ENCODE results near the gene ITGB2.
A peak's percentile ranks its signal among the peaks of the same experiment; 100 is the strongest.

ITGB2 gene

GRCh38 chr21:44955141-44955797, 34.6 kb upstream of the ITGB2 start:
- DNase-seq (ENCODE audit: low read depth) = no peak

DNA sequence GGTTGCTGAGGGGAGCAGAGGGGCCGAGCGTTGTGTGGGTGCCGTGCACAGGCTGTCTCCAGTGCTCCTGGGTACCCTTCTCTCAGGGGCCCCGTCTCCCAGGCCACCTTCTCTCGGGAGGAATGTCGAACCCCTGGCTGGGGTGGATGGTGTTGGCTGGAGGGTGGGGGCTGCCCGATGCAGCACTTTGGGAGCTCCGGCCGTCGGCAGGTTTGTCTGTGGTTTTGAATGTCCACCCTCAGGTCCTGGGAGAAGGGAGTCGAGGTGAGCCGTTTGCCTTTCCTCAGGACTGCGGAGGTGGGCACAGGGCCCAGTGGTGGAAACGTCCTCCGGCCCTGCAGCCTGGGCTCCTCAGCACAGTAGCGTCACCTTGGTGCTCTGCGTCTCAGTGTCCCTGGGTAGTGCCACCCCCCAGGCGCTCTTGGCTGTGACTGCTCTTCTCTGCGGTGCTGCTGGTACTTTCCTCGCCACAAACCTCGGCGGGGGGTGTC, 33.6 kb upstream of the ITGB2 start:
- DNase-seq (ENCODE audit: low read depth) = no peak

DNA sequence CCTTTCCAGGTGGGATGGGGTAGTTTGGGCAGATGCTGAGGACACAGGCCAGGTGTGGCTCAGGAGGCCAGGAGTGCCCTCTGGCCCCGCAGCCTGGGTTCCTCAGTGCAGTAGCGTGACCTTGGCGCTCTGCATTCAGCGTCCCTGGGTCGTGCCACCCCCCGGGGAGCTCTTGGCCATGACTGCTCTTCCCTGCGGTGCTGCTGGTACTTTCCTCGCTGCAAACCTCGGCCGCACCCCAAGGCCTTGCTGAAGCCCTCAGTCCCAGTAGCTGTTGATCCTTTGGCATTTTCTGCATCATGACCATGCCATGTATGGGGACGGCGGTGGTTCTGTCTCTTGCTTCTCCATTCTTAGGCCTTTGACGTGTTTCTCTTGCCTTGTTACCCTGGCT, 32.9 kb upstream of the ITGB2 start:
- no peak for DNase-seq (ENCODE audit: low read depth)

DNA sequence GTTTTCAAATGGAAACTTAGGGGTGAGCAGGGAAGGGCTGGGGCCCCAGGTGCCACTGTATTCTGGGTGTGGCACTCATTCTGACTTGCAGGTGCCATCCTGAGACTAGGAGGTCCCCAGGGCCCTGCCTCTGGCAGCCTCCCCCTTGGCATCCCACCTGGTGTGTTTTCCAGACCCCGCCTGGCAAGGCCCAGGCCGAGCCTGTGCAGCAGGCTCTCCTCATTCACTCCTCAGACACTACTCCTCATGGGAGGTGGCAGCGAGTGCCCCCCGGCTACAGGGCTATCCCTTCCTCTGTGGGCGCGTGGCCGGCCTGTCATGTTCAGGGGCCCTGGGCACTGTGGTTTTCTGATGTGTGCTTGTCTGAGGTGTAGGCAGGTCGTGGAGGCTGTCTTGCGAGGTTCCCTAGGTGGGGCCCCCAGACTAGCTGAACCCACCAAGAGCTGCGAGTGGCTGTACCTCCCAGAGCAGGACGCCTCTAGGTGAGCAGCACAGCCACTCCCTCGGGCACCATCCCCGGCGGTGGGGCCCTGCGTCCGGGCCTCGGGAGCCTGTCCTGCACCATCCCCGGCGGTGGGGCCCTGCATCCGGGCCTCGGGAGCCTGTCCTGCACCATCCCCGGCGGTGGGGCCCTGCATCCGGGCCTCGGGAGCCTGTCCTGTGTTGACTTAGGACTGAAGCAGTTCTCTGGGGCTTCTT, 32.4 kb upstream of the ITGB2 start:
- no peak for DNase-seq (ENCODE audit: low read depth)

DNA sequence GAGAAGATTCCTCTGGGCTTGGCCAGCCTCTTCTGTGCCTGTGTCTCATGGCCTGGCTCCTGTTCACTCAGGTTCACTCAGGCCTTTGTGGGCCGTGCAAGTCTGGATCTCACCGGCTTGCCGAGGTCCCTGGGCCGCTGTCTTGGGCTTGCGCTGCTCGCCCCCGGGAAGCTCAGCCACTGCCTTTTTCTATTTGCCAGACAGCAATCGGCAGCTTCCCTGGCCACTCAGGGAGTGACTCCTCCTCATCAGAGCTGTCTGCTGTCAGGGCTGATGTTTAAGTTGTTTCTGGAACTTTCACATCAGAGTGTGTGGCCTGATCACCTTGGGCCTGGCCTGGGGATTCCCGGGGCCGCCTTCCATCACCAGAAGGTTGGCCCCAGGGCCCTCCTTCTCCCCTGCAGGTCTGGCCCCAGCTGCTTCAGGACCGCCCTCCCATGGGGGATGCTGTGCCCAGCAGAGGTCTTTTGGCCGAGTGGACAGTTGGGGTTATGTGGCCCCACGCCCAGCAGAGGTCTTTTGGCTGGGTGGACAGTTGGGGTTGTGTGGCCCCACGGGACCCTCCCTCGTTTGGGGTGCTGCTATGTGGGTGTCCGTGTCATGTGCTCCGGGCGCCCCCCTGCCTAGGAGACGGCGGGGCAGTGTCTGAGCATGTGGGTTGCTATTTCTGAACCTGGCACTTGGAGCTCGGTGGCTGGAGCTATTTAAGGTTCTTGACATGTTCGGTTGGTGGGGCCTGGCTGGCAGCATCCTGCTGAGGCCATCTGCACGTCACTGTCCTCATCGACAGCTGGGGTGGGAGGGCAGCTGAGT, 31.6 kb upstream of the ITGB2 start:
- no peak for DNase-seq (ENCODE audit: low read depth)

DNA sequence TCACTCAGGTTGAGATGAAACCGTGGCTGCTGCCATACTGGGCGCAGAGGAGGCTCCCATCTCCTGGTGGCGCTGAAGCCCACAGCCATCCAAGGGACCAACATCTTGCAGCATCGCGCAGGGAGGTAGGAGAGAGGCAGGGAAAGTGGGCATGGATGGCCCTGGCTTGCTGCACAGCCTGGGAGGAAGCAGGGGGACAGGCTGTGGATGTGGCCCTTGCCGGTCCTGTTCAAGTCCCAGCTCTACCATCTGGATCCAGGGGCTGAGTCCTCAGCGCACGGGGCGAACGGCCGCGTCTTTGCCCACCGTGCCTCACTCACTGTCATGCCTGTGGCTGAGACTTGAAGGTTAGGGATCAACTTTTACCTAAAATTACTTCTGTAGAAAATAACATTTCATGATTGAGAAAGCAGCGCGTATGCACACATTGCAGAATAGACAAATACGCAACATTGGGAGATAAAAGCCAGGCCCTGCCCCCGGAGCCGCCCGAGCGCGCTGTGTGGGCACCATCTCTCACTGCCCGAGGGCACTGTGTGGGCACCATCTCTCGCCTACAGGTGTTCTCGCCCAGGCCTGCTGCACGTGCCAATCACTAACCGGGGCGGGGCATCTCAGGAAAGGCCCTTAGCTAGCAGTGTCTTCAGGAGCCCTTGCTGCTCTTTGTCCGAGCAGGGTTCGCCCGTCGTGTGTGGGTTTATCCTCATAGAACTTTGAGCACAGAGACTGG, 30.7 kb upstream of the ITGB2 start:
- DNase-seq (ENCODE audit: low read depth) = no peak

- no peak for DNase-seq (ENCODE audit: low read depth)
Observed at GRCh38 chr21:44950351-44950750, 29.7 kb upstream of the ITGB2 start.

DNA sequence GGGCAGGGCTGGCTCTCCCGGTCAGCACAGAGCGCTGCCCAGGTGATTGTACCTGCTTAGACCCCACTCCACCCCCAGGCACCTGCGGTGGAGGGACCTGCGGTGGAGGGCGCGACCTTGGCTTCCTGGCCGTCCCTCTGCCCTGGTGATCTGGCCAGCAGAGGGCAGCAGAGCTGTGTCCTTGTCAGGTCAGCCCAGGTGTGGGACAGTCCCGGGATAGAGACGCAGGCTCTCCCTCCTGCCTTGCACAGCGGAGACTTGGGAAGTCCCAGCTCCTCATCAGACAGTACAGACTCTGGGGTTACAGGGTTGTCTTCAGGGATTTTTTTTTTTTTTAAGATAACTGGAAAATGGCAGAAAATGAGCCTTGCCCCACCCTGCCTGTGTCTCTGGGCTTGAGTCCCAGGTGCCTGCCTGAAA, 29.1 kb upstream of the ITGB2 start:
- DNase-seq (ENCODE audit: low read depth) = peak; percentile 66

DNA sequence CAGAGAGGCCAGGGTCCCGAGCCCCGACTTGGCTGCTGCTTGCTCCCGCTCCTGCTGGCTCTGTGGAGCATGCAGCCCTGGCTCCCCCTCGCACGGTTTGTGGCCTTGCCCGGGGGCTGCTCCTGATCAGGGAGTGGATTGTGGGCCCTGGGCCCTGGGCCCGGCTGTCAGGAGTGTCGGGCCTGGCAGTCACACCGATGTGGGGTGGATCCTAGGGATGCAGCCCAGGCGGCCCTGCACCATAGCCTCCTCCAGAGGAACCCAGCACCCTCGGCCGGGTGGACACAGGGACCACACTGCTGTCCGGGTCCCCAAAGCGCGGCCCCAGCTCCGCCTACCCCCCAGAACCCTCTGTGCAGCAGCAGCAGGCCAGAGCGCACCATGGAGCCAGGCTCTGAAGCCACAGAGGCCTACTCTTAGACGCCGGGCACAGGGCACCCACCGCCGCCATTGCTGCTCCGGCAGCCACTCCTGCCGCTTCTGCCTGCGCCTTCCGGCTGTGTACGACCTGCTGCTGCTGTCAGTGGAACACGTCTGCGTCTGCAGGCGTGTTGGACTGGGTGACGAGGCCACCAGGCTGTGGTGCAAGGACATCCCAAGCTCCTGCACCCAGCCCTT, 28.6 kb upstream of the ITGB2 start:
- no peak for DNase-seq (ENCODE audit: low read depth)

GRCh38 chr21:44948426-44949120, 27.9 kb upstream of the ITGB2 start:
- no peak for DNase-seq (ENCODE audit: low read depth)

- no peak for DNase-seq (ENCODE audit: low read depth)
Observed at GRCh38 chr21:44947930-44948331, 27.2 kb upstream of the ITGB2 start.

DNA sequence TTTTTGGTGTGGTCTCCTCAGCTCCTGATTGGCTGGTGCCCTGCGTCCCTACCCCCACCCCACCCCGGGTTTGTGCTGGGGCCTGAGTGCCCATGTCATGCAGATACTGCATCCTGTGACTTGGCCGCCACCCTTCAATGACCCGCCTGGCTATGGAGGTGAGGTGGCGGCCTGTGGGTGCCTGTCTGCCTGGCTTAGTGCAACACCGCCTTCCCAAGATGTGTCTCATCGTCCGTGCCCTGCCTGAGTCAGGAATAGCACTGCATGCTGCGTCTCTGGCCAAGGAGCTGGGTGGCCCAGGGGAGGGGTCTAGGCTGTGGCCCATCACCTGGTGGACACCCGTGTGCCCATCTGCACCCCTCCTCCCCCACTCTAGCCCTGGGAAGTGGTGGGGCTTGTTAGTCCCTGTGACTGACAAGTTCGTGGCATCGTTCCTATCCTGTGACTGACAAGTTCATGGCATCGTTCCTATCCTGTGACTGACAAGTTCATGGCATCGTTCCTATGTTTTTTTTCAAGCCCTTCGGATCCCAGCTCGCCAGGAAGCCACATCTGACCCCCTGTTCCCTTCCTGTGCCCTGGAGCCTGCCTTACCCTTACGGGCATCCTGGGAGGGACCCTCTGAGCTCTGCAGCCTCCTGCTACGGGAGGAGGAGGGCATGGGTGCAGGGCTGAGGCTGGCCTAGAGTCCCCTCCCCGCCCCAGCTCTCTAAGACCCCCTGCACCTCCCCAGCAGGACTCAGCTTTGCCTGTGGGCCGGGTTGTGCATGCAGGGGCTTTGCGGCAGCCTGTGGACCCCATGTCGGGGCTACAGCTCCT, 26.6 kb upstream of the ITGB2 start:
- no peak for DNase-seq (ENCODE audit: low read depth)

DNA sequence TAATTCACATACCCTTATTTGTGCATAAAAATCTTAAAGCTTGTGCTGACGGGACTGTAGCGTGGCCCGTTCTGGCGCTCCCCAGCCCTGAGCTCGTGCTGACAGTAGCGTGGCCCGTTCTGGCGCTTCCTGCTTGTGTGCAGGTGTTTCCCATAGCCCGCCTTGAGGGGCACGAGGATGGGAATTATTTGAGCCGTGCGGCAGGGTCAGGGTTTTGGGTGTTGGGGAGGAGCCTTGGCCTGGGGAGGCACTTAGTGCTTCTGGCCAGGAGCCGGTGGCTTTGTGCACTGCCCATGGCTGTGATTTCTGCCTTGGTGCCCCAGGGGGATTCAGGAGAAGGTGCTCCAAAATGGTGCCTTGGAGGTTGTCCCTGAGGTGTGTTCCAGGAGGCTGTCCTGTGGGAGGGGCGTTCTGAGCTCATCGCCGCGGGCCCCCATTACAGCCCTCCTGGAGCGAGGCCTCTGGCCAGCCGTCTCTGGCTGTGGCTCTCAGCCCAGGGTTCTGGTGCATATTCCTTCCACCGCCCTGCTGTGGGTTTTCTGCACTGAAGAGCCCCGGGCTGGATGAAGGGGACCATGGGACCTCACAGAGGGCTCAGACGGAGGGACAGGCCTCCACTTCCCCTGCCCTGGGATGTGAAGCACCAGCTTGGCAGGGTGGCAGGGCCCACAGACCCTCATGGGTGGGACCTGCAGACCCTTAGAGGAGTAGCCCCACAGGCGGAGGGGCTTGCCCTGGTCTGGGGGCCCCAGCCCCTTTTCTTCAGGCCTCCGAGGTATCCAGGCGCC, 25.7 kb upstream of the ITGB2 start:
- no peak for DNase-seq (ENCODE audit: low read depth)

DNA sequence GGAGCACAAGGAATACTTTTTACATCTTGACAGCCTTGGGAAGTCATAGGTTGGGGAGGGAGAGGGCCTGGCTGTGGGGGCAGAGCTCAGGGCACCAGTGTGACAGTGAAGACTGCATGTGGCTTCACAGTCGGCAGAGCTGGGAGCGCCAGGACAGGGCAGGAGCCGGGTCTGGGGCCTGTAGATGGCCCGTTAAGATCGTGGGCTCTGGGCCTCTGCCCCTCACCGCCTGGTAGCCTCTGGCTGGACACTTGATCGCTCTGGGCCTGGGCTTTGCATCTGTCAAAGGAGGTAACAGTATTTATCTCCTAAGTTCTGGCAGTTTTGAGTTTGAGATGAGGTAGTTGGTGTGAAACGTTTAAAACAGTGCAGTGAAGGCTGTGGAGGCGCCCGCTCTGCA, 23.9 kb upstream of the ITGB2 start:
- DNase-seq (ENCODE audit: low read depth) = no peak

DNA sequence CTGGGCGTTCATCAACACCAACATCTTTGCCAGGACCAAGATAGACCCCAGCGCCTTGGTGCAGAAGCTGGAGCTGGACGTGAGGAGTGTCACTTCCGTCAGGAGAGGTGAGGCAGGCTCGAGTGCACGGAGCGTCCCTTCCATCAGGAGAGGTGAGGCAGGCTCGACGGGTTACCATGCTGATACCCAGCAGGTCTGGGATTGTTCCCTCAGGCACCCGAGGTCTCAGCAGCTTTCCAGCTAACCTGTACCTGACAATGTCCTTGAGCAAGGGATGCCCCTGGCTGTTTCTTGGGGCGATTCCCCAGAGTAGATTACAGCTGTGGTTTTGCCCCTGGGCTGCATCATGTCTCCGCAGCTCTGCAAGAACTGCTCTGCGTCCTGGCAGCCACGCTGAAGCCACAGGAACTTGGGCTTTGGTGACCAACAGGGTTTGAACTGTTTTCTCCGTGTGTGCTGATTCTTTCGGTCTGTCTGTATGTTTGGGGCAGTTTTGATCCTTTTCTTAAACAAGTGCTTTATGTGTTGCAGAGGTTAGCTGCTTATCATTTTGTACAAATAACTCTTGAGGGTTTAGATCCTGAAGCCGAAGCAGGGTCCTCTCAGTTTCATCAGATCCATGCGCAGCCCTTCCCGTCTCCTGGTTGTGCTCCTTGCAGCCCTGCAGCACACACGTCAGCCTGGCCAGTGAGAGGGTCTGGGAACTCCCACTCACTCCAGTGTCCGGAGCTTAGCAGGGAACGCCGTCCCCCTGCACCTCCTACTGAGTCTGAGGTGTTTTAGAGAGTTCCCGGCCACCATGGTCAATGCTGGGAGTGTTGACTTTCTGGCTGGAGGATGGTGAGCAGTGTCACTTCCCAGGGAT, 23.2 kb upstream of the ITGB2 start:
- DNase-seq (ENCODE audit: low read depth) = no peak

GRCh38 chr21:44943005-44943685, 22.4 kb upstream of the ITGB2 start:
- no peak for DNase-seq (ENCODE audit: low read depth)

DNA sequence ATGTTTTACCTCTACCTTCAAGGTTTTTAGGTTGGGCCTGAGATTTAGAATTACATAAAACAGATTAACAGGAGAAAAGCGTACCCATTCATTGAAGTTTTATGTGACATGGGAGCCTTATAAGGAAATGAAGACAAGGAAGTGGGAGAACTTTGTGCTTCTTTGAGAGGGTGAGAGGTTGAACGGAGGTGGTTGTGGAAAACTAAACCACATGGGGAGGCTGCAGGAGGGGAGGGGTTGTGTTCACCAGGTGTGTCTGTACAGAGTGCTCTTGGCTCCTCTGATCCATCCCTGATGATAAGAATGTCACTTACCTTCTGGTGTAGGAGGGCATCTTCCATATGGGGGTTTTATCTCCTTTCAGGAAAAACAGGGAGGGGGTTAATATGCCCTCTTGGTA, 21.9 kb upstream of the ITGB2 start:
- DNase-seq (ENCODE audit: low read depth) = no peak

GRCh38 chr21:44941567-44941966, 20.9 kb upstream of the ITGB2 start:
- DNase-seq (ENCODE audit: low read depth) = no peak

All from stimulated activated CD8-positive, alpha-beta memory T cell treated with anti-CD3 and anti-CD28 coated beads, Interleukin-4, amount 100 ng/mL, for 24 hours (primary cell).